HEK293 (cell line): ENCODE measurements around the gene NAT8.

Experiments
- ZSCAN30 ChIP-seq: fragments of 450-650 bp; IDR thresholded peaks from 2 replicates; pipeline ENCODE4 v1.5.1; 2018; ENCODE audit warnings: missing biosample characterization, mild to moderate bottlenecking, missing genetic modification characterization, moderate library complexity
- TF ChIP-seq, protein P1 (sequence below): fragments of 450-650 bp; formaldehyde crosslinking; IDR thresholded peaks from 2 replicates; pipeline ENCODE4 v1.5.1; 2016; ENCODE audit warnings: missing biosample characterization, missing genetic modification characterization
- TF ChIP-seq, protein P2 (sequence below): IDR thresholded peaks from 2 replicates; pipeline ENCODE4 v1.6.1; 2011; ENCODE audit warnings: mild to moderate bottlenecking, low read depth, low read length, borderline replicate concordance
- TF ChIP-seq, protein P3 (sequence below): fragments of 450-650 bp; formaldehyde crosslinking; IDR thresholded peaks from 2 replicates; pipeline ENCODE4 v1.5.1; 2016; ENCODE audit warnings: missing biosample characterization, missing genetic modification characterization
- TF ChIP-seq, protein P4 (sequence below): fragments of 450-650 bp; formaldehyde crosslinking; IDR thresholded peaks from 2 replicates; pipeline ENCODE4 v1.5.1; 2016; ENCODE audit warnings: missing biosample characterization, missing genetic modification characterization
- TF ChIP-seq, protein P5 (sequence below): fragments of 450-650 bp; formaldehyde crosslinking; IDR thresholded peaks from 2 replicates; pipeline ENCODE4 v1.5.1; 2016; ENCODE audit warnings: missing biosample characterization, missing genetic modification characterization

DNA sequence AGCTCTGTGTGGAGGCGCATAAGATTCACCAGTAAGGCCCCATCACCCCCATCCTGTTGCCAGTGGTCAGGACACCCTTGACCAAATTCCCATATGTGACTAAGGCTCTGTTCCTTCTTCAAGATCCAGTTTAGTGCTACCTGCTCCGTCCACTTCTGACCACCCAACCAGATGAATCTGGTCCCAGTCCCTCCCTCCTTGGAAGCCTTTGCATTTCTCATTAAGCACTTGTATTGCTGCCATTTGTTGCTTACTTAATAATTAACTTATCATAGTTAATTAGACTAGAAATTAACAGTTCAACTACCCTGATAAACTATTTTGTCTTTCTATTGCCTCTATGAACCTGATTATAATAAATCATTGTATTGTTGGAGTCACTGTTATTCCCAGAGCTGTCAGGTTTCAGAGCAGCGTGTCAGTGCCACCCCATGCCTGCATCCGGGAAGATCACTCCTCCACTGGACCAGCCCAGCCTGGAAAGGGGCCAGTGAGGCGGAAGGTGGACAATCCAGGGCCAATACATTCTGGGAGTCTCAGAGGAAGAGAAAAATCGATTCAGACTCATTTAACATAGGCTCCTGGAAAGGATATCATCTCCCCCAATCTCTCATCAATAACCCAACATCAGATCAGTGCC, 9.5 kb upstream of the NAT8 start:
- TF ChIP-seq, protein P1, sequence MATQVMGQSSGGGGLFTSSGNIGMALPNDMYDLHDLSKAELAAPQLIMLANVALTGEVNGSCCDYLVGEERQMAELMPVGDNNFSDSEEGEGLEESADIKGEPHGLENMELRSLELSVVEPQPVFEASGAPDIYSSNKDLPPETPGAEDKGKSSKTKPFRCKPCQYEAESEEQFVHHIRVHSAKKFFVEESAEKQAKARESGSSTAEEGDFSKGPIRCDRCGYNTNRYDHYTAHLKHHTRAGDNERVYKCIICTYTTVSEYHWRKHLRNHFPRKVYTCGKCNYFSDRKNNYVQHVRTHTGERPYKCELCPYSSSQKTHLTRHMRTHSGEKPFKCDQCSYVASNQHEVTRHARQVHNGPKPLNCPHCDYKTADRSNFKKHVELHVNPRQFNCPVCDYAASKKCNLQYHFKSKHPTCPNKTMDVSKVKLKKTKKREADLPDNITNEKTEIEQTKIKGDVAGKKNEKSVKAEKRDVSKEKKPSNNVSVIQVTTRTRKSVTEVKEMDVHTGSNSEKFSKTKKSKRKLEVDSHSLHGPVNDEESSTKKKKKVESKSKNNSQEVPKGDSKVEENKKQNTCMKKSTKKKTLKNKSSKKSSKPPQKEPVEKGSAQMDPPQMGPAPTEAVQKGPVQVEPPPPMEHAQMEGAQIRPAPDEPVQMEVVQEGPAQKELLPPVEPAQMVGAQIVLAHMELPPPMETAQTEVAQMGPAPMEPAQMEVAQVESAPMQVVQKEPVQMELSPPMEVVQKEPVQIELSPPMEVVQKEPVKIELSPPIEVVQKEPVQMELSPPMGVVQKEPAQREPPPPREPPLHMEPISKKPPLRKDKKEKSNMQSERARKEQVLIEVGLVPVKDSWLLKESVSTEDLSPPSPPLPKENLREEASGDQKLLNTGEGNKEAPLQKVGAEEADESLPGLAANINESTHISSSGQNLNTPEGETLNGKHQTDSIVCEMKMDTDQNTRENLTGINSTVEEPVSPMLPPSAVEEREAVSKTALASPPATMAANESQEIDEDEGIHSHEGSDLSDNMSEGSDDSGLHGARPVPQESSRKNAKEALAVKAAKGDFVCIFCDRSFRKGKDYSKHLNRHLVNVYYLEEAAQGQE (tag by site-specific recombination): no peak
- TF ChIP-seq, protein P2, sequence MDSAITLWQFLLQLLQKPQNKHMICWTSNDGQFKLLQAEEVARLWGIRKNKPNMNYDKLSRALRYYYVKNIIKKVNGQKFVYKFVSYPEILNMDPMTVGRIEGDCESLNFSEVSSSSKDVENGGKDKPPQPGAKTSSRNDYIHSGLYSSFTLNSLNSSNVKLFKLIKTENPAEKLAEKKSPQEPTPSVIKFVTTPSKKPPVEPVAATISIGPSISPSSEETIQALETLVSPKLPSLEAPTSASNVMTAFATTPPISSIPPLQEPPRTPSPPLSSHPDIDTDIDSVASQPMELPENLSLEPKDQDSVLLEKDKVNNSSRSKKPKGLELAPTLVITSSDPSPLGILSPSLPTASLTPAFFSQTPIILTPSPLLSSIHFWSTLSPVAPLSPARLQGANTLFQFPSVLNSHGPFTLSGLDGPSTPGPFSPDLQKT: no peak
- TF ChIP-seq, protein P3, sequence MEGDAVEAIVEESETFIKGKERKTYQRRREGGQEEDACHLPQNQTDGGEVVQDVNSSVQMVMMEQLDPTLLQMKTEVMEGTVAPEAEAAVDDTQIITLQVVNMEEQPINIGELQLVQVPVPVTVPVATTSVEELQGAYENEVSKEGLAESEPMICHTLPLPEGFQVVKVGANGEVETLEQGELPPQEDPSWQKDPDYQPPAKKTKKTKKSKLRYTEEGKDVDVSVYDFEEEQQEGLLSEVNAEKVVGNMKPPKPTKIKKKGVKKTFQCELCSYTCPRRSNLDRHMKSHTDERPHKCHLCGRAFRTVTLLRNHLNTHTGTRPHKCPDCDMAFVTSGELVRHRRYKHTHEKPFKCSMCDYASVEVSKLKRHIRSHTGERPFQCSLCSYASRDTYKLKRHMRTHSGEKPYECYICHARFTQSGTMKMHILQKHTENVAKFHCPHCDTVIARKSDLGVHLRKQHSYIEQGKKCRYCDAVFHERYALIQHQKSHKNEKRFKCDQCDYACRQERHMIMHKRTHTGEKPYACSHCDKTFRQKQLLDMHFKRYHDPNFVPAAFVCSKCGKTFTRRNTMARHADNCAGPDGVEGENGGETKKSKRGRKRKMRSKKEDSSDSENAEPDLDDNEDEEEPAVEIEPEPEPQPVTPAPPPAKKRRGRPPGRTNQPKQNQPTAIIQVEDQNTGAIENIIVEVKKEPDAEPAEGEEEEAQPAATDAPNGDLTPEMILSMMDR (tag by site-specific recombination): no peak
- no peak for TF ChIP-seq ZSCAN30 (tag by site-specific recombination)
- TF ChIP-seq, protein P4, sequence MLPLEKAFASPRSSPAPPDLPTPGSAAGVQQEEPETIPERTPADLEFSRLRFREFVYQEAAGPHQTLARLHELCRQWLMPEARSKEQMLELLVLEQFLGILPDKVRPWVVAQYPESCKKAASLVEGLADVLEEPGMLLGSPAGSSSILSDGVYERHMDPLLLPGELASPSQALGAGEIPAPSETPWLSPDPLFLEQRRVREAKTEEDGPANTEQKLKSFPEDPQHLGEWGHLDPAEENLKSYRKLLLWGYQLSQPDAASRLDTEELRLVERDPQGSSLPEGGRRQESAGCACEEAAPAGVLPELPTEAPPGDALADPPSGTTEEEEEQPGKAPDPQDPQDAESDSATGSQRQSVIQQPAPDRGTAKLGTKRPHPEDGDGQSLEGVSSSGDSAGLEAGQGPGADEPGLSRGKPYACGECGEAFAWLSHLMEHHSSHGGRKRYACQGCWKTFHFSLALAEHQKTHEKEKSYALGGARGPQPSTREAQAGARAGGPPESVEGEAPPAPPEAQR (tag by site-specific recombination): no peak
- TF ChIP-seq, protein P5, sequence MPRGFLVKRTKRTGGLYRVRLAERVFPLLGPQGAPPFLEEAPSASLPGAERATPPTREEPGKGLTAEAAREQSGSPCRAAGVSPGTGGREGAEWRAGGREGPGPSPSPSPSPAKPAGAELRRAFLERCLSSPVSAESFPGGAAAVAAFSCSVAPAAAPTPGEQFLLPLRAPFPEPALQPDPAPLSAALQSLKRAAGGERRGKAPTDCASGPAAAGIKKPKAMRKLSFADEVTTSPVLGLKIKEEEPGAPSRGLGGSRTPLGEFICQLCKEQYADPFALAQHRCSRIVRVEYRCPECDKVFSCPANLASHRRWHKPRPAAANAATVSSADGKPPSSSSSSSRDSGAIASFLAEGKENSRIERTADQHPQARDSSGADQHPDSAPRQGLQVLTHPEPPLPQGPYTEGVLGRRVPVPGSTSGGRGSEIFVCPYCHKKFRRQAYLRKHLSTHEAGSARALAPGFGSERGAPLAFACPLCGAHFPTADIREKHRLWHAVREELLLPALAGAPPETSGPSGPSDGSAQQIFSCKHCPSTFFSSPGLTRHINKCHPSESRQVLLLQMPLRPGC (tag by site-specific recombination): no peak
